ENCODE measurements around the gene MMRN1.

Gene MMRN1

GRCh38 chr4:89942811-89943210 lies 48.2 kb downstream of the MMRN1 start:
- no peaks in the 10 kb centered on the region for H3K36me3 Mint-ChIP-seq (ENCODE audit: low read depth)
- no peak overlapping the region for H3K4me3 Mint-ChIP-seq
- H3K27ac Mint-ChIP-seq = no peak overlapping the region
- H3K27me3 Mint-ChIP-seq = peaks cover 3% of the 10 kb centered on the region
- no peaks in the 10 kb centered on the region for H3K9me3 Mint-ChIP-seq
- ATAC-seq (no peak), DNase-seq (no peak)
- H3K4me1 Mint-ChIP-seq = no peaks in the 10 kb centered on the region

- peaks cover 3% of the 10 kb centered on the region for H3K27me3 Mint-ChIP-seq
- no peak for ATAC-seq
- no peaks in the 10 kb centered on the region for H3K36me3 Mint-ChIP-seq (ENCODE audit: low read depth)
Observed at GRCh38 chr4:89949782-89950387, 55.2 kb downstream of the MMRN1 start.

GRCh38 chr4:89952458-89952857 lies 57.8 kb downstream of the MMRN1 start:
- peaks cover under 1% of the 10 kb centered on the region for H3K27me3 Mint-ChIP-seq

More at GRCh38 chr4:89949782-89950387, 55.2 kb downstream of the MMRN1 start:
- Mint-ChIP-seq H3K4me3 (no peak overlapping the region), H3K4me1 (no peaks in the 10 kb centered on the region), H3K9me3 (no peaks in the 10 kb centered on the region), H3K27ac (no peak overlapping the region)
- no peak for DNase-seq

GRCh38 chr4:89954906-89955695 lies 60.4 kb downstream of the MMRN1 start:
- Mint-ChIP-seq H3K9me3 (no peaks in the 10 kb centered on the region), H3K36me3 (ENCODE audit: low read depth) (no peaks in the 10 kb centered on the region), H3K27ac (no peak overlapping the region), H3K4me1 (no peaks in the 10 kb centered on the region), H3K27me3 (peaks cover 2% of the 10 kb centered on the region), H3K4me3 (no peak overlapping the region)
- no peak for DNase-seq
- no peak for ATAC-seq

More at GRCh38 chr4:89952458-89952857, 57.8 kb downstream of the MMRN1 start:
- Mint-ChIP-seq H3K4me1 (no peaks in the 10 kb centered on the region), H3K36me3 (ENCODE audit: low read depth) (no peaks in the 10 kb centered on the region), H3K27ac (no peak overlapping the region), H3K4me3 (no peak overlapping the region), H3K9me3 (no peaks in the 10 kb centered on the region)
- ATAC-seq (no peak), DNase-seq (no peak)

- no peaks in the 10 kb centered on the region for H3K36me3 Mint-ChIP-seq (ENCODE audit: low read depth)
- DNase-seq = no peak
- no peak overlapping the region for H3K27ac Mint-ChIP-seq
- ATAC-seq = no peak
- no peaks in the 10 kb centered on the region for H3K4me1 Mint-ChIP-seq
- H3K9me3 Mint-ChIP-seq = no peaks in the 10 kb centered on the region
- no peak overlapping the region for H3K4me3 Mint-ChIP-seq
- H3K27me3 Mint-ChIP-seq = peaks cover 2% of the 10 kb centered on the region
Observed at GRCh38 chr4:89957046-89957926, 62.6 kb downstream of the MMRN1 start.

- Mint-ChIP-seq H3K4me1 (no peaks in the 10 kb centered on the region), H3K27me3 (no peaks in the 10 kb centered on the region), H3K27ac (no peak overlapping the region), H3K36me3 (ENCODE audit: low read depth) (no peaks in the 10 kb centered on the region), H3K4me3 (no peak overlapping the region), H3K9me3 (no peaks in the 10 kb centered on the region)
- no peak for DNase-seq
- ATAC-seq = no peak
Observed at GRCh38 chr4:89981789-89982334, 87.2 kb downstream of the MMRN1 start.

GRCh38 chr4:89988268-89988667 lies 93.6 kb downstream of the MMRN1 start:
- ATAC-seq (no peak), DNase-seq (no peak)
- H3K36me3 Mint-ChIP-seq (ENCODE audit: low read depth) = no peaks in the 10 kb centered on the region
- H3K4me3 Mint-ChIP-seq = no peak overlapping the region
- H3K27me3 Mint-ChIP-seq = peaks cover 4% of the 10 kb centered on the region
- H3K9me3 Mint-ChIP-seq = no peaks in the 10 kb centered on the region
- no peaks in the 10 kb centered on the region for H3K4me1 Mint-ChIP-seq
- no peak overlapping the region for H3K27ac Mint-ChIP-seq

GRCh38 chr4:89992744-89993143 lies 98.1 kb downstream of the MMRN1 start:
- DNase-seq = no peak

GRCh38 chr4:89994176-89994873 lies 99.7 kb downstream of the MMRN1 start:
- Mint-ChIP-seq H3K36me3 (ENCODE audit: low read depth) (no peaks in the 10 kb centered on the region), H3K4me3 (no peak overlapping the region)

More at GRCh38 chr4:89992744-89993143, 98.1 kb downstream of the MMRN1 start:
- Mint-ChIP-seq H3K4me1 (no peaks in the 10 kb centered on the region), H3K9me3 (no peaks in the 10 kb centered on the region), H3K27ac (no peak overlapping the region), H3K4me3 (no peak overlapping the region), H3K36me3 (ENCODE audit: low read depth) (no peaks in the 10 kb centered on the region), H3K27me3 (peaks cover 4% of the 10 kb centered on the region)
- no peak for ATAC-seq

GRCh38 chr4:89995006-89995405 lies 100.4 kb downstream of the MMRN1 start:
- H3K27me3 Mint-ChIP-seq = peaks cover 12% of the 10 kb centered on the region
- H3K4me3 Mint-ChIP-seq = no peak overlapping the region
- ATAC-seq (no peak), DNase-seq (no peak)
- H3K9me3 Mint-ChIP-seq = no peaks in the 10 kb centered on the region
- H3K27ac Mint-ChIP-seq = no peak overlapping the region
- H3K4me1 Mint-ChIP-seq = no peaks in the 10 kb centered on the region
- H3K36me3 Mint-ChIP-seq (ENCODE audit: low read depth) = no peaks in the 10 kb centered on the region

More at GRCh38 chr4:89994176-89994873, 99.7 kb downstream of the MMRN1 start:
- Mint-ChIP-seq H3K9me3 (no peaks in the 10 kb centered on the region), H3K27me3 (peaks cover 12% of the 10 kb centered on the region), H3K4me1 (no peaks in the 10 kb centered on the region), H3K27ac (no peak overlapping the region)
- ATAC-seq = no peak
- no peak for DNase-seq

GRCh38 chr4:89995814-89996213 lies 101.2 kb downstream of the MMRN1 start:
- DNase-seq (no peak), ATAC-seq (no peak)
- no peaks in the 10 kb centered on the region for H3K4me1 Mint-ChIP-seq
- no peaks in the 10 kb centered on the region for H3K9me3 Mint-ChIP-seq
- H3K27me3 Mint-ChIP-seq = peaks cover 12% of the 10 kb centered on the region
- H3K27ac Mint-ChIP-seq = no peak overlapping the region
- H3K36me3 Mint-ChIP-seq (ENCODE audit: low read depth) = no peaks in the 10 kb centered on the region
- H3K4me3 Mint-ChIP-seq = no peak overlapping the region

- Mint-ChIP-seq H3K27me3 (peaks cover 8% of the 10 kb centered on the region), H3K27ac (no peak overlapping the region), H3K9me3 (no peaks in the 10 kb centered on the region), H3K36me3 (ENCODE audit: low read depth) (no peaks in the 10 kb centered on the region), H3K4me3 (no peak overlapping the region), H3K4me1 (no peaks in the 10 kb centered on the region)
- ATAC-seq = no peak
- no peak for DNase-seq
Observed at GRCh38 chr4:89997171-89997704, 102.6 kb downstream of the MMRN1 start.

- Mint-ChIP-seq H3K27ac (no peak overlapping the region), H3K36me3 (ENCODE audit: low read depth) (no peaks in the 10 kb centered on the region), H3K27me3 (peaks cover 8% of the 10 kb centered on the region), H3K9me3 (no peaks in the 10 kb centered on the region), H3K4me1 (no peaks in the 10 kb centered on the region), H3K4me3 (no peak overlapping the region)
- ATAC-seq (no peak), DNase-seq (no peak)
Observed at GRCh38 chr4:89998469-89999011, 103.9 kb downstream of the MMRN1 start.

Data from activated naive CD8-positive, alpha-beta T cell treated with anti-CD3 and anti-CD28 coated beads, Interleukin-2, amount 50 U/mL, for 24 hours (primary cell).